SIG-M5 treated with dmso at 0.1 percent for 504 hours (cell line): ENCODE data around the gene SEC24D.

Source experiments
- DNase-seq: peaks from one replicate; lab custom pipeline; 2025; ENCODE audit not compliant: unreplicated experiment; lab: John Stamatoyannopoulos, UW

SEC24D gene

DNA sequence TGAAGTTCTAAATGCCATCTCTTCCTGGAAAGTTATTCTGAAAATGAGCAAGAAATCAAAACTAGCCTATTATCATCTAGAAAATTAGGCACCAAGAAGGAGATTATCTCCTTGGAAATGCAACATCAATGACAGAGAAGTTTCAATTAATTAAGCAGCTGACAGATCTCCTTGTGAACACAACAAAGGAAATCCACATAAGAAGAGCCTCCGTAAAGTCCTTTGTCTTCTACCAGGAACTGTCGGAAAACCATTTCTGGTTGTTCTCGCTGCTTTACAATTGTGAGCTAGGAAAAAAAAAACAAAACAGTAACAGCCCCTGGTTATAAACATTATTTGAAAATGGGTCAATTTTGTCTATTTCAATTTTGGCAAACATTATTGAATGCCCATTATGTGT lies 112.6 kb downstream of the SEC24D start:
- DNase-seq: no peak

DNA sequence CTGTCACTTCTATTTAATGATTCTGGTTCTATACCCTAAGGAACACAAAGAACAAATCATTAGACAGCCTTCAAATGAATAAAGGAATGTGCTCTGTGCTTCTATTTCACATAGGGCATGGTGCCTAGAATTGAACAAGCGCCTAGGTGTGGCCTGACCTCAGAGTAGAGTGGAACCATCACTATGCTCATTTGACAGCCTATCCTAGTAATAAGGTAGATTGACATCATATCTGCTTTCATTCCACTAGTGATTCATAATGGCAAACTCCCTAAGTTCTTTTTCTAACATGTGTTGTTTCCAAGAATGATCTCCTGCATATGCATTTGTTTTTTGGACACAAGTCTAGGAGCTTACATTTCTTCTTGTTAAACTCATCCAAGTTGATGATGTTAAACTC lies 114.2 kb downstream of the SEC24D start:
- DNase-seq: no peak

DNA sequence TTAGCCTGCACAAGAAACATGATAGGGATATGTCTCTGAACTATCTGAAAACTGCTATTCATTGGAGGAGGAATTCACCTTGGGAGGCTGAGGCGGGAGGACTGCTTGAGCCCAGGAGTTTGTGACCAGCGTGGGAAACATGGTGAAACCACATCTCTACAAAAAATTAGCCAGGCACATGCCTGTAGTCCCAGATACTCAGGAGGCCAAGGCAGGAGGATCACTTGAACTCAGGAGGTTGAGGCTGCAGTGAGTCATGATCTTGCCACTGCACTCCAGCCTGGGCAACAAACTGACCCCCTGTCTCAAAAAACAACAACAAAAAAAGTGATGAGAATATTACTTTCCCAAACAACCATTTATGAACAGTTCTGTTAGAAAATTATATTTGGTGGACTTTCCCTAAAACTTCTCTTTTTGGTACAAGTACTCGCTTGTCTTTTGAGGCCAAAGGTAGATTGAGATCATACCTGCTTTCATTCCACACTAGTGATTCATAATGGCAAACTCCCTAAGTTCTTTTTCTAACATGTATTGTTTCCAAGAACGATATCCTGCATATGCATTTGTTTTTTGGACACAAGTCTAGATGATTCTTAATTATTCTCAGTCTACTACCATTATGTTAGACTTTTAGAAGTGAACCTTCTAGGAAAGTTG lies 117.3 kb downstream of the SEC24D start:
- DNase-seq: no peak

DNA sequence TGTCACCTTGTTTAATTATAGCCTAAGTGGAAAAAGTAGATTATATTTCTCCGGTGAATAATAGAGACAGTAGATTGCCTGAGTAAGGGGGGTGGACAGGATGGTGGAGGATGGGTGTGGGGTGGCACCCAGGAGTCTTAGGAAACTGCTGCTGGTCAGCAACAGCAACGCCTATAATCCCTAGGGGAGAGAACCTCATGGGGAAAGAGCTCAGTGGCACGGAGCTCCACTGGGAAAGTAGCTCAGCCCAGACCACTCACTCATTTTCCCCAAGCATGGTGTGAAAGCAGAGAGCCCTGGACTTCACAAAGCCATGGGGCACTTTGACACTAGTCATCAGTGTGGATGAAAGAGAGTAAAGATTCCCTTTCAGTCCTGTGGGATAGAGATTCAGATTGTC lies 119.6 kb downstream of the SEC24D start:
- no peak for DNase-seq

DNA sequence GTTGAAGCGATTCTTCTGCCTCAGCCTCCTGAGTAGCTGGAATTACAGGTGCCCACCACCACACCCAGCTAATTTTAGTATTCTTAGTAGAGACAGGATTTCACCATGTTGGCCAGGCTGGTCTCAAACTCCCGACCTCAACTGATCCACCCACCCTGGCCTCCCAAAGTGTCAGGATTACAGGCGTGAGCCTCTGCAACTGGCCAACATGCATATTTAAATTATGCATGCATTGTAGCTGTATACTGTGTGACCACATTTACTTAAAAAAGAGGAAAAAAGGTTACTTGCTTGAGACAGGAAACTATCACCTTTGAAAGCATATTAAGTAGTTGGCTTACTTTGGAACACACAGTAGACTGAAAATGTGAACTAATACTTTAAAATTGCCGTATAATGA lies 121.2 kb downstream of the SEC24D start:
- DNase-seq: no peak

DNA sequence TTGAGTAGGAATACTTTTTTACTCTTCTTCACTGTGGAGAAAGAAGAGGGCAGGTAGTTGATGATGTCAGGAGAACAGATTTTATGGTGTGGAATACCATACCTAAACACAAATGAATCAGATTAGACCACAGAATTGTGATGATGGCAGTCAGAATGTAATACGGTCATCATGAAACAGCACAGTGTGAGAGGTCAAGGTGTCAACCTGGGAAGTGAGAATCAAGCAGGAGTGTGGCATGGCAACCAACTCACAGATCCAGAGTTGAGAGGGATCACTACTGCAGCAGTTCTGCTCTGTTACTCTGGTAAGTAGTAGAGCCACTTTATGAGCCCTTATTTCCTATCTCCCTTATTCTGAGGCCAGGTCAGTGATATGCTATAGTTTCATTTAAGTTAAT lies 123.1 kb downstream of the SEC24D start:
- no peak for DNase-seq

DNA sequence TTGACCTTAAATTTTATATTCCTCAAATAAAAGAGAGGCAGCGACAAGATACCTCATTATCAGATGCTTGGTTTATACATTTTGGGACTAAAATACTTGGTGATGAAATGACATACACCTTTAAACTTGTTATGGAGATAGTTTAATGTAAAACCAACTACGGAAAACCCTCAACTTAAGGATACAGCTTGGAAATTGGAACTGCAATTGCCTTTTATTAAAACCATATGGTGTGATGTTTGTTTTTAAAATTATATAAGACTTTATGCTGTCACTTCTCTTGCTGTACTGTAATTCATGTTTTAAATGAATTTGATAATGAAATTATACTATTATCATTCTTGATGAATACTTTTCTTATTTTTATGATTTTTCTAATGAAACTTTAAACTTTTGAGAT lies 124.9 kb downstream of the SEC24D start:
- DNase-seq: no peak

DNA sequence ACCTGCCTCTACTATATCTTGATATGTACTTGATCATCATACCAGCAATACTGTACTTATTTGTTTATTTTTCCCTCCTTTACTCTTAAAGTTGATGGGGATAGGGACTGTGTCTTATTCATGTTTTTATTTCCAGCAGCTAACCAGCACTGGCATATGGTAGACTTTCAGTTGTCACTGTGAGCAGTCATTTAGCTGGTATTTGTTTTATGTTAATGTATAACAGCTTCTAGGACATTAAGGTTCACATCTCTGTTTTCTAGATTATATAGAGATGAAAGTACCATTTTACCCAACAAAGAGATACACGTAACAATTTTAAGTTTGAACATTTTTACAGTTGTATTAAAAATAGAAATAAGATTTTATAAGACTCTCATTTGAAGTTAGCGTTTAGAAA lies 132.8 kb downstream of the SEC24D start:
- DNase-seq: no peak

DNA sequence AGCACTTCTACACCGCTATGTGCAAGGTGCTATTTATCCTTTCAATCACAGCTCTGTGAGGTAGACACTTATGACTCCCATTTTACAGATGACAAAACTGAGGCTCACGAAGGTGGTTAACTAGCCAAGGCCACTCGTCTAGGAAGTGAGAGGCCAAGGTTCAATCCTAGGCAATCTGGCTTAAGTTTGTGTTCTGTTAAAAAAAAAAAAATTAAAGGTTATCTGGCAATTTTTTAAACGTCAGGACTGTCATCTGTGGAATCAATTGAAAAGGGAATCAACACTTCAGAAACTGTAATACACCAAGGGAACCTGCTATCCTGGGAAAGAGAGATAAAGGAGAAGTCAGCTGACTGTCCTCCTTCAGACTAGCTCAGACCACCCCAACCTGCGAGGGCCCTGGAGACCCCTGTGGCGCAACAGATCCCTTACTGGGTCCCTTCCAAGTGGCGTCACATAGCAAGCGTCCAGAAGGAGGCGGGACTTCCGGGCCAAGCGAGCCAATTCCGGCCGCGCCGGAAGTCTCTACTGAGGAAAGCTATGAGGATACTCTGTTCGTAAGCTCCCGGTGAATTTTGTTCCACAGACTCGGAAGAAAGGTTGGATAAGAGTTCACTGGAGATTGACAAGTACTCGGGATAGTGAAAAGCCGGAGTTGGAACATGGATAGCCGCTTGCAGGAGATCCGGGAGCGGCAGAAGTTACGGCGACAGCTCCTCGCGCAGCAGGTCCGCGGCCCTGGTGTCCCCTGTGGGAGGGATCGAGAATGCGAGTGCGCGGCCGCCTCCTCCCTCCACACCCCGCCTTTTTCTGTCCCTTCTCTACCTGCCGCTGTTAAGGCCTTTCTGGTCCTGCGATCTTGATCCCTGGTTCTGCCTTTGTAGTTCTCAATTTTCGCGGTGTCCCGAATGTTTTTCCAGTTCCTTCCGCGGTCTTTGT lies 150.8 kb downstream of the SEC24D start, which contains the start of gene METTL14:
Gene METTL14, plus strand, starts transcription at position 520 of the 939 bp plus-strand sequence. Its CDS starts 143 bp downstream, at position 663.
- peak; percentile 88 for DNase-seq

DNA sequence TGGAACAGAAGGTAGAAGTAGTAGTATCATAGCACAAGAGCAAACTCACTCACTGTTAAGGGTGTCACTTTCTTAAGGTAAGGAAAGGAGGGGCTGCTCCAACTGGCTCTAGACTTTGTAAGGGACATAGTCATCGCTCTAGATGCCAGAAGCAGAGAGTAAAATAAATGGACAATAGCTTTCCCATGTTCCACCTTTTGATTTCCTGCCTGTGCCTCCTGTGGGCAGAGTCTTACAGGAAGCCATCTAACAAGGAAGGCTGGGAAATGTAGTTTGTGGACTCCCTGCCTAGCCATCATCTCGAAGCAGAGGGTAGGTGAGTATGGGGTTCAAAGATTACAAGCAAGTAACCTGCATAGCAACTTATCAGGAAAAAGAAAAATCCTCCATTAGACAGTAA lies 152.4 kb downstream of the SEC24D start:
- peak; percentile 22 for DNase-seq

DNA sequence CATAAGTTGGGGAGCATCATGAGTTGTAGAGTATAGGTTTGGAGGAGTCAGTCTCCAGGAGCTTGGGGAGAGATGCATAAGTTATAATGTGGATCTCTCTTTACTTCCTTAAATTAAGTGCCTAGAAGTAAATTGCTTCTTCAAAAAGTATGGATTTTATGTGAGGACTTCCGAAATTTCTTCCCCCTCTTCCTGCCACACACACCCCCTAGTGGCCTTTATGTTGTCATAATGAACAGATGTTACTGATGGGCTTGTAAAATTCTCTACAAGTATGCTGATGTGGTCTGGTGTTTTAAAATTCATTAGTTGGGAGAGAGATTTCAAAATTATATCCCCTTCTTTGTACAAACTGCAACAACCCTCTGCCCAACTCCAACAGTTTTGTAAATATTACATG lies 153.0 kb downstream of the SEC24D start:
- DNase-seq: peak; percentile 23

DNA sequence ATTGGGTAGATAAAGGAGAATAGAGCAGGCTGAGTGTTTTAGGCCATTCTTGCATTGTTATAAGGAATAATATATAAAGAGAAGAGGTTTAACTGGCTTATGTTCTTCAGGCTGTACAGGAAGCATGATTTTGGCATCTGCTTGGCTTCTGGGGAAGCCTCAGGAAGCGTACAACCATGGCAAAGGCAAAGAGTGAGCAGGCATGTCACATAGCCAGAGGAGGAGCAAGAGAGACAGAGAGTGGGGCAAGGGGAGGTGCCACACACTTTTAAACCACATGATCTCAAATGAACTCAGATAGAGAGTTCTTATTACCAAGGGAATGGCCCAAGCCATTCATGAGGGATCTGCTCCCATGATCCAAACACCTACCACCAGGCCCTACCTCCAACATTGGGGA lies 155.1 kb downstream of the SEC24D start:
- DNase-seq: peak; percentile 7

DNA sequence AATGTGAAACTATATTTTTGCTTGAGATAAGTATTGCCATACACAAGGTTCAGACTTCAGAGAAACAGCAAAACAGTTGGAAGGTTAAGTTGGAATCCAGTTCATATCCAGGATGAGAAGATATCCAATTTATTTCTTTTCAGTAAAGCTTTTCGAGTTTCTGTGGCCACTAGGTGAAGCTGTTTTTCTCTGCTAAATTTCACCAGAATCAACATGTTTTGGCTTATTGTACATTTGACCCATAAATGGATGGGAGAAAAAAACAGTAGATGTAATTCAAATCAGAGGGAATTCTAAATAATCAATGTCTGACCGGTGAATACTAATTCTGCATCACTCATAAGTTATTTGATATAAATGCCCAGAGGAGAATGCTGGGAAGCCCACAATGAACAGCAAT lies 159.8 kb downstream of the SEC24D start:
- DNase-seq: no peak
